NB4 (cell line): ENCODE results near the gene PDE3B.

Experiments
- MYC ChIP-seq: IDR thresholded peaks from 2 replicates; pipeline ENCODE4 v1.6.1; 2011; ENCODE audit warnings: low read depth, low read length
- POLR2A ChIP-seq: IDR thresholded peaks from 2 replicates; pipeline ENCODE4 v1.6.1; 2011; ENCODE audit warnings: mild to moderate bottlenecking; ENCODE audit not compliant: insufficient read length; ENCODE audit errors: extremely low read depth
- TF ChIP-seq, protein P1 (sequence below): IDR thresholded peaks from one replicate; pipeline ENCODE4 v1.5.1; 2012; ENCODE audit warnings: low read depth, low read length

DNA sequence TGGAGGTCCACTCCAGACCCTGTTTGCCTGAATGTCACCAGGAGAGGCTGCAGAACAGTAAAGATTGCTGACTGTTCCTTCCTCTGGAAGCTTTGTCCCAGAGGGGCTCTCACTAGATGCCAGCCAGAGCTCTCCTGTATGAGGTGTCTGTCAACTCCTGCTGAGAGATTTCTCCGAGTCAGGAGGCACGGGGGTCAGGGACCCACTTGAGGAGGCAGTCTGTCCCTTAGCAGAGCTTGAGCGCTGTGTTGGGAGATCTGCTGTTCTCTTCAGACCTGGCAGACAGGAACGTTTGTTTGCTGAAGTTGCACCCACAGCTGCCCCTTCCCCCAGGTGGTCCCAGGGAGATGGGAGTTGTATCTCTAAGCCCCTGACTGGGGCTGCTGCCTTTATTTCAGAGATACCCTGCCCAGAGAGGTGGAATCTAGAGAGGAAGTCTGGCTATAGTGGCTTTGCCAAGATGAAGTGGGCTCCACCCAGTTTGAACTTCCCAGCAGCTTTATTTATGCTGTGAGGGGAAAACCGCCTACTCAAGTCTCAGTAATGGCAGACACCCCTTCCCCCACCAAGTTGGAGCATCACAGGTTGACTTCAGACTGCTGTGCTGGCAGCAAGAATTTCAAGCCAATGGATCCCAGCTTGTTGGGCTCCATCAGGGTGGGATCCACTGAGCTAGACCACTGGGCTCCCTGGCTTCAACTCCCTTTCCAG, 99.4 kb downstream of the PDE3B start:
- TF ChIP-seq POLR2A (no peak), MYC (no peak)
- TF ChIP-seq, protein P1, sequence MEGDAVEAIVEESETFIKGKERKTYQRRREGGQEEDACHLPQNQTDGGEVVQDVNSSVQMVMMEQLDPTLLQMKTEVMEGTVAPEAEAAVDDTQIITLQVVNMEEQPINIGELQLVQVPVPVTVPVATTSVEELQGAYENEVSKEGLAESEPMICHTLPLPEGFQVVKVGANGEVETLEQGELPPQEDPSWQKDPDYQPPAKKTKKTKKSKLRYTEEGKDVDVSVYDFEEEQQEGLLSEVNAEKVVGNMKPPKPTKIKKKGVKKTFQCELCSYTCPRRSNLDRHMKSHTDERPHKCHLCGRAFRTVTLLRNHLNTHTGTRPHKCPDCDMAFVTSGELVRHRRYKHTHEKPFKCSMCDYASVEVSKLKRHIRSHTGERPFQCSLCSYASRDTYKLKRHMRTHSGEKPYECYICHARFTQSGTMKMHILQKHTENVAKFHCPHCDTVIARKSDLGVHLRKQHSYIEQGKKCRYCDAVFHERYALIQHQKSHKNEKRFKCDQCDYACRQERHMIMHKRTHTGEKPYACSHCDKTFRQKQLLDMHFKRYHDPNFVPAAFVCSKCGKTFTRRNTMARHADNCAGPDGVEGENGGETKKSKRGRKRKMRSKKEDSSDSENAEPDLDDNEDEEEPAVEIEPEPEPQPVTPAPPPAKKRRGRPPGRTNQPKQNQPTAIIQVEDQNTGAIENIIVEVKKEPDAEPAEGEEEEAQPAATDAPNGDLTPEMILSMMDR, result no peak
